Uterus (tissue), 2 donors: ENCODE results near the gene CCDC74A.
"Not testable (repeated sequence)": the region's sequence is repeated elsewhere in the genome, so short reads cannot be mapped to it uniquely, and the experiment has no call there.

Experiments
- POLR2A ChIP-seq, 2 donors: fragments of 450-650 bp; IDR thresholded peaks; one replicate each; pipeline ENCODE4 v1.6.1; 2016; ENCODE audit warnings: antibody characterized with exemption in 2 of 2, mild to moderate bottlenecking in 1 of 2, moderate library complexity in 1 of 2
- TF ChIP-seq, protein P1 (sequence below), 4 experiments: fragments of 200-600 bp in 2 of 4; fragments of 450-650 bp in 2 of 4; sonication (generic) in 2 of 4; IDR thresholded peaks; one replicate each; pipeline ENCODE4 v1.5.1; 2016 to 2019; ENCODE audit warnings: antibody characterized with exemption in 4 of 4, mild to moderate bottlenecking in 2 of 4, moderate library complexity in 1 of 4

DNA sequence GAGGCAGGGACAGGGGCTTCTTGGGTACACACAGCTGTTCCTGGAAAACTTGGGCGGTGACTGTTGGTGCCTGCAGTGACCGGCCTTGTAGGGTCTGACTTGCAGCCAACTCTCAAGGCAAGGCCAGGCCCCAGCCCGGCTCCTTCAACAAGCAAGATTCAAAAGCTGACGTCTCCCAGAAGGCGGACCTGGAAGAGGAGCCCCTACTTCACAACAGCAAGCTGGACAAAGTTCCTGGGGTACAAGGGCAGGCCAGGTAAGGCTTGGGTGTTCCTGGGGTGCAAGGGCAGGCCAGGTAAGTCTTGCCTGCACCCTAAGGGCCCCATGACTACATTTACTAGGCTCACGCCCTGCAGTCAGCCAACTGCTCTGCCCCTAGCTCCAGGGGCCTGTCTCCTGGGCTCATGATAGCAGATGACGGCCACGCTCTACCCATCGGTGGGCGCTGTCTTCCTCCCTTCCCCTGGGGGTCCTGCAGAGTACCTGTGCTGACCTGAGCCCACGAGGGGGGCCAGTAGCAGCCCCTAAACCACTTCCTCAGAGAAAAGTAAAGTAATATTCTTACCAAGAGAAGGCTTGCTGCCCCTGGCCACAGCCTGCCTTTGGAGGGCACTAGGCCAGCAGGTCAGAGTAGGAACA is 4.0 kb downstream of the CCDC74A start:
- TF ChIP-seq, protein P1, sequence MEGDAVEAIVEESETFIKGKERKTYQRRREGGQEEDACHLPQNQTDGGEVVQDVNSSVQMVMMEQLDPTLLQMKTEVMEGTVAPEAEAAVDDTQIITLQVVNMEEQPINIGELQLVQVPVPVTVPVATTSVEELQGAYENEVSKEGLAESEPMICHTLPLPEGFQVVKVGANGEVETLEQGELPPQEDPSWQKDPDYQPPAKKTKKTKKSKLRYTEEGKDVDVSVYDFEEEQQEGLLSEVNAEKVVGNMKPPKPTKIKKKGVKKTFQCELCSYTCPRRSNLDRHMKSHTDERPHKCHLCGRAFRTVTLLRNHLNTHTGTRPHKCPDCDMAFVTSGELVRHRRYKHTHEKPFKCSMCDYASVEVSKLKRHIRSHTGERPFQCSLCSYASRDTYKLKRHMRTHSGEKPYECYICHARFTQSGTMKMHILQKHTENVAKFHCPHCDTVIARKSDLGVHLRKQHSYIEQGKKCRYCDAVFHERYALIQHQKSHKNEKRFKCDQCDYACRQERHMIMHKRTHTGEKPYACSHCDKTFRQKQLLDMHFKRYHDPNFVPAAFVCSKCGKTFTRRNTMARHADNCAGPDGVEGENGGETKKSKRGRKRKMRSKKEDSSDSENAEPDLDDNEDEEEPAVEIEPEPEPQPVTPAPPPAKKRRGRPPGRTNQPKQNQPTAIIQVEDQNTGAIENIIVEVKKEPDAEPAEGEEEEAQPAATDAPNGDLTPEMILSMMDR (IDR thresholded peaks at IDR 0.05) = not testable (repeated sequence)
- TF ChIP-seq POLR2A (IDR thresholded peaks at IDR 0.05) = not testable (repeated sequence)
